Measurements from ENCODE around the gene SUSD2.

Gene SUSD2

DNA sequence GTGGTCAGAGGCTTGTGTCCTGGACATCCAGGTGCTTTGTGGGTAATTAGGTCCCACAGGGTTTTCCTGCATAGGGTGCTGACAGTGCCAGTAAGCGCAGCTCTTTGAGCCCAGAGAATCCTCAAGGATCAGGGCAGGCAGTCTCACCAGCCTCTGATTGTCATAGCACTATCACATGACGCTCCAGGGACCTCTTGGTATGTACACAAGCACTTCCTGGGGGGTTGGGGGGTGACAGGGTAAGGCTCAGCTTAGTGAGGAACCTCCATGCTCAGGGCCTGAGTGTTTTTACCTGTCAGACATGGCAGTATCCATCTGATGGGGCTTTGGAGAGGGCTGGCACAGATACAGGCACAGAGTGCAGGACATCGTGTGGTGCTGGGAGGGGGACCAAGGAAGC, 27.9 kb upstream of the SUSD2 start:
- DNase-seq: peak; percentile 44

GRCh38 chr22:24153959-24154358, 27.3 kb upstream of the SUSD2 start:
- DNase-seq: no peak

DNA sequence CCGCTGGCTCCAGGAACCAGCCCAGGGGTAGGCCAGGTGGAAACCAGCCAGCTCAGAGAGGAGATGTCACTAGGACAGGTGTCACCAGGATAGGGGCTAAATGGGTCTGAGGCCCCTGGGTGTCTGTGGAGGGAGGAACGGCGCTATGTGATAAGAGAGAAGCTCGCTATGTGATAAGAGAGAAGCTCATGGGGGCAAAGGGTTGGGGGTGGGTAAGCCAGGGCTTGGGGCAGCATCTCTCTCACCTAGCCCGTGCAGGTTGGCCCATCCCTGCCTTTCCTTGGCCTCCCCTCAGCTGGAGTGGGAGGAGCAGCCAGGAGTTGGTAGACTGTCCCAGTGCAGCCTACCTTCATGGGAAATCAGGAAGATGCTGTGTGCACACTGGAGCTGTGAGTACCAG, 26.5 kb upstream of the SUSD2 start:
- DNase-seq: no peak

DNA sequence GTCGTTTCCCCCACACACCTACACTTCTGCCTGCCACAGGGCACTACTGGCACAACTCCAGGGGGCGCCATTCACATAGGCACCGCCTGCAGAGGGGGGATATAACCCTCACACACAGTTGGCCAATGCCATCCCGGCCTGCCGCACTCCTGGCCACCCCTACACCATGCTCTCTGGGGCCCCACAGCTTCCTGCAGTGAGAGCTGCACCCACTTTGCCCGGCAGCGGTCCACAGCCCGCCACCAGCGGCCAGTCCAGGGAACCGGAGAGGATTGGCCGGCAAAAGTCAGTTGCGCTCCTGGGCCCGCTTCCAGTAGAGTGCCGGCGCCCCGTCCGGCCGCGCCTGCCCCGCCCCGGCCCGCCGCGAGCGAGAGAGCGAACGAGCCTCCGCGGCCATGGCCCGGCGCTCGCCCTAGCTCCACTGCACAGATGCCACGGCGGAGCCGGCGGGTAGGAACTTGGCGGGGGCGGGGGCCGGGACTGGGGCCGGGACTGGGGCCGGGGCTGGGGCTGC, 25.6 kb upstream of the SUSD2 start:
- DNase-seq: no peak

DNA sequence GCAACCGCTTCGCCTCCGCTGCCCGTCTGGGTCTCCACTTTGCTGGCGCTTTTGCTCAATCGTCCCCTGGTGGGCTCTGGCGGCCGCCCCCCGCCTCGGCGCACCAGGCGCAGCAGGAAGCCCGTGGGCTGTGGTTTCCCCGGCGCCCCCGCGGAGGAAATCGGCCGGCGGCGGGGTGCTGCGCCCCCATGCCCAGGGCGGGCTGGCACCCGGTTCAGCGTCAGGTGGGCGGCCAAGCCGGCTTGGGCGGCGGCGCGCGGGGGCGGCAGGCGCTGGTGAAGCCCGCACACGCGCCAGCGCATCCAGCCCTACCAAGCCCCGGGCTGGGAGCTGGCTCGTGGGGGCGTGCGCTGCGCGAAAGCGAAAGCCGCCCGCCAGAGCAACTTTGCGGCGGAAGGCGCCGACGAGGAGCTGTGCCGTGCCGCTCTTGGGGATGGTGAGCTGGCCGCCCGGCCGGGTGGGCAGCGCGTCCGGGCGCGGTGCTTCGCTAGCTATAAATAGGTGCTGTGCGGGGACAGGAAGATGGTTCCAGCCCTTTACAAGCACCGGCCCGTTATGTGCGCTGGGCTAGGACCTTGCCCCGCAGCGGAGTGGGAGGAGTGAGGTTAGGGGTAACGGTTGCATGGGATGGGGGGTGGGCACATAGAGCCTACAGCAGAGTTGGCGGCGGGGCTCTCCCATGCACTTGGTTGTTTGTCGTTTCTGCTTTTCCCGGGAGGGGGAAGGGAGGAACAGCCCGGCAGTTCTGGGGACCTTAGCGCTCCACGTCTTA, 25.0 kb upstream of the SUSD2 start:
- peak; percentile 72 for DNase-seq

DNA sequence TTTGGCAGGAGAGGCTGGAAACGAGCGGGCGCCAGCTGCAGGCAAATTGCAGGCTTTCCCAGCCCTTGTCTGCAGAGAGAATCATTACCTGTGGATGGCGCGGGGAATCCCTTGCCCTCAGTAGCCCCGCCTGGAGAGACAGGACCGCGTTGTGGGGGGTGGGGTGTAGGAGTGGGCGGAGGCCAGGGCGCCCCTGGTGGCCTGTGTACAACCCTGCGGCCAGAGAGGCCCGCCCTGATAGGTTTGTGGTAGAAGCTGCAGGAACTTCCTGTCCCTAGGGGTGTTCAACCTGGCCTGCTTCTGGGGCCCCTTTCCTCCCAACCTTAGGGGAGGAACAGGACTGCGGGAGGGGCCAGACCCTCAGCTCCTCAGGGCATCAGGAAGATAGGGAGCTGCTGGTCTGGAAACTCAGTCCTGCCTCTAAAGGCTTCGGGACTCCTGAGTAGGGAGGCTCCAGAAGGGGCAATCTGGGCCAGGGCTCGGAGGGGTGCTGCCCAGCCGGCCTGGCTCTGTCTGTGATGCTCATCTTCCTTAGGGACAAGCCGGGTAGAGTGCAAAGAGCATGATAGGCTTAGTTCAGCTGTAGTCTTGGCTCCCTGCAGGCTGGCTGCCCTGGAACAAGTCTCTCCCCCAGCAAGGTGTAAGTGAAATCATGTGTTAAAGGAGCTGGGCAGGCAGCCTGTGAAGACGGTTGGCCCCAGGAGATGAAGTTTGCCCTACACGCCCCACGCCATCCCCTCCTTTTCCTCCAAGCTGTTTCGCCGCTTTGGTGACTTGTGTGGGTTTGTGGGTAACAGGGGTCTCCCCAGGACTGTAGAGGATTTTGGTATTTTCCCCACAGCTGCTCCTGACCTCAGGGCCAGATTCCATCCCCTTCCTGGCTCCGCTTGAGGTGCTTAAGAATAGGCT, 24.1 kb upstream of the SUSD2 start:
- peak; percentile 88 for DNase-seq

GRCh38 chr22:24157822-24158135, 23.5 kb upstream of the SUSD2 start:
- no peak for DNase-seq

GRCh38 chr22:24159650-24160049, 21.6 kb upstream of the SUSD2 start:
- no peak for DNase-seq

GRCh38 chr22:24160546-24160945, 20.7 kb upstream of the SUSD2 start:
- DNase-seq: no peak

GRCh38 chr22:24161485-24161884, 19.8 kb upstream of the SUSD2 start:
- no peak for DNase-seq

GRCh38 chr22:24161909-24162308, 19.4 kb upstream of the SUSD2 start:
- DNase-seq: no peak

GRCh38 chr22:24162436-24162835, 18.9 kb upstream of the SUSD2 start:
- no peak for DNase-seq

- DNase-seq: no peak
Observed at GRCh38 chr22:24164243-24164642, 17.0 kb upstream of the SUSD2 start.

DNA sequence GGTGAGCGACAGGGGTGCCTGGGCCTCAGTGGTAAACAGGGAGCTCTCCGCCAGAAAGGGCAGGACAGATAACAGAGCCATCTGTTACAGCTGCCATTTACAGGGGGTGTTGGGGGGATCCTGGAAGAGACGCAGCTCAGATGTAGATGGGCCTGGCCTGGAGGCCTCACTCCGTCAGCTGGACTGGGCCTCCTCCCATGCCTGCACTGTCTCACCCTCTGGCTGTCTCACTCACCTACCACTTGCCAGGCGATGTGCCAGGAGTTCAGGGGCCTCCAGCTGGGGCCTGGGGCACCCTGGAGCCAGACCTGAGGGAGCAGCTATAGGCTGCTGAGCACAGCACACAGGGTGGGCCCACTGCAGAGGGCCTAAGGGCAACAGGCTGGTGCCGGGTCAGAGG, 16.3 kb upstream of the SUSD2 start:
- DNase-seq: no peak

GRCh38 chr22:24165673-24166072, 15.6 kb upstream of the SUSD2 start:
- DNase-seq: no peak

- no peak for DNase-seq
Observed at GRCh38 chr22:24166811-24167210, 14.5 kb upstream of the SUSD2 start.

- no peak for DNase-seq
Observed at GRCh38 chr22:24169439-24170058, 11.7 kb upstream of the SUSD2 start.

GRCh38 chr22:24170188-24170587, 11.1 kb upstream of the SUSD2 start:
- no peak for DNase-seq

- no peak for DNase-seq
Observed at GRCh38 chr22:24170632-24171031, 10.7 kb upstream of the SUSD2 start.

- no peak for DNase-seq
Observed at GRCh38 chr22:24171822-24172221, 9.5 kb upstream of the SUSD2 start.

DNA sequence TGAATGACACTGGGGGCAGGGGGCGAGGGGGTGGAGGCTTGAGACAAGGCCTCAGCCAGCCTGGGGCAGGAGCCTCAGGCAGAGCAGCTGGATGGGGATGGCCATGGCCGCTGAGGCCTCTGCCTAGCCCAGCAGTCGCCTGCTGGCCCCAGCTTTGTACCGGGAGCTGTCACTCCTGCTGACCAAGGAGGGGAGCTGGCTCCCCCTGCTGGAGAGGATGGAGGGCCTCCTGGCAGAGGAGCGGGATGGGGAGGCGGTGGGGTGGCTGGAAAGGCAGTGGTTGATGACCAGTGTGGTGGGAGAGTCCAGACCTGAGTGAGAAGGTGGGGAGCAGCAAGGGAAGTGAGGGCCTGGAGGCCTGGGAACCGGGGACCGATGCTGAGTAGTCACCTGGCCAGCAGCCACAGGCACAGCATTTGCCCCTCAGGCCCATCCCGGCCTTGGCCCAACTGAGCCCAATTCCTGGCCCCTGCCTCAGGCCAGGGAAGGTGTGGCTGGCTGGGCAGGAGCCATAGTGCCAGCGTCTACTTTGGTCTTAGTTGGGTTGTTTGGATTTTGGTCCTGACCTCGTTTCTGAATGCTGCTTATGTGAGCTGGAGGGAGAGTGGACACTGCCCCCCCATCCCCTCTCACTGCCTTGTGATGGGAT, 6.0 kb upstream of the SUSD2 start:
- DNase-seq: peak; percentile 70

GRCh38 chr22:24176040-24176439, 5.2 kb upstream of the SUSD2 start:
- no peak for DNase-seq

DNA sequence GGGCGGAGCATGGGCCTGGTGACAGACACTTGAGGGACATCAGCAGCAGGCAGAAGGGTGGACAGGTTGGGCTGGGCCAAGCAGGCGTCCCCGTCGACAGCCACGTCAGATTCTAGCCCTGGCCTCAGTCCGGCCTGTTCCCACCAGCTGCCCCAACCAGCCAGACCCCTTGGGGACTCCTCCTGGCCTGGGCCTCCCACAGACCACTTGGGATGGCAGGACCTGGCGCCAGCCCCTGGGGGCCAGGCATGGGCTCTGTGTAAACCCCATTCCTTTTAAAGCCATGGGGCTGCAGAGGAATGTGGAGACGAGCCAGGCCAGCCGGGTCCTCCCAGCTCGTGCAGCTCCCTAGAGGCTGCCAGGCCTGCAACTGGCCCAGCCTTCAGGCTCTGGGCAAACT, 4.7 kb upstream of the SUSD2 start:
- no peak for DNase-seq

Data from activated T-cell treated with anti-CD3 and anti-CD28 coated beads, Interleukin-2, amount 50 U/mL, for 1 hour (primary cell).